Measurements from ENCODE around the gene VAV3.

Gene VAV3

GRCh38 chr1:107620753-107621152, 344.2 kb downstream of the VAV3 start:
- Mint-ChIP-seq H3K4me3 (no peak overlapping the region), H3K4me1 (peaks cover 4% of the 10 kb centered on the region), H3K36me3 (ENCODE audit: low read depth) (no peaks in the 10 kb centered on the region), H3K27ac (no peak overlapping the region), H3K27me3 (ENCODE audit: low read depth, poor library complexity) (no peaks in the 10 kb centered on the region), H3K9me3 (no peaks in the 10 kb centered on the region)
- no peak for TF ChIP-seq CTCF (IDR thresholded peaks at IDR 0.05)
- DNase-seq, result no peak

- Mint-ChIP-seq H3K36me3 (ENCODE audit: low read depth) (no peaks in the 10 kb centered on the region), H3K27me3 (ENCODE audit: low read depth, poor library complexity) (no peaks in the 10 kb centered on the region), H3K4me3 (no peak overlapping the region), H3K27ac (no peak overlapping the region), H3K9me3 (peaks cover 11% of the 10 kb centered on the region), H3K4me1 (peaks cover 4% of the 10 kb centered on the region)
- DNase-seq, result no peak
- no peak for TF ChIP-seq CTCF (IDR thresholded peaks at IDR 0.05)
These were observed 346.4 kb downstream of the VAV3 start for GRCh38 chr1:107618539-107618938.

- H3K9me3 Mint-ChIP-seq, result peaks cover 16% of the 10 kb centered on the region
- H3K4me1 Mint-ChIP-seq, result peaks cover 4% of the 10 kb centered on the region
- no peak for DNase-seq
- no peaks in the 10 kb centered on the region for H3K36me3 Mint-ChIP-seq (ENCODE audit: low read depth)
- TF ChIP-seq CTCF (IDR thresholded peaks at IDR 0.05), result no peak
- no peak overlapping the region for H3K27ac Mint-ChIP-seq
- H3K27me3 Mint-ChIP-seq (ENCODE audit: low read depth, poor library complexity), result no peaks in the 10 kb centered on the region
- no peak overlapping the region for H3K4me3 Mint-ChIP-seq
These were observed 347.1 kb downstream of the VAV3 start for GRCh38 chr1:107617921-107618320.

- H3K4me3 Mint-ChIP-seq, result no peak overlapping the region
- H3K36me3 Mint-ChIP-seq (ENCODE audit: low read depth), result peaks cover 4% of the 10 kb centered on the region
- DNase-seq, result no peak
- TF ChIP-seq CTCF (IDR thresholded peaks at IDR 0.05), result no peak
- no peak overlapping the region for H3K27ac Mint-ChIP-seq
- peaks cover 4% of the 10 kb centered on the region for H3K4me1 Mint-ChIP-seq
- no peaks in the 10 kb centered on the region for H3K27me3 Mint-ChIP-seq (ENCODE audit: low read depth, poor library complexity)
- H3K9me3 Mint-ChIP-seq, result peaks cover 20% of the 10 kb centered on the region
These were observed 347.5 kb downstream of the VAV3 start for GRCh38 chr1:107617456-107617855.

- Mint-ChIP-seq H3K9me3 (peaks cover 15% of the 10 kb centered on the region), H3K4me3 (no peak overlapping the region), H3K27ac (no peak overlapping the region), H3K27me3 (ENCODE audit: low read depth, poor library complexity) (no peaks in the 10 kb centered on the region), H3K4me1 (no peaks in the 10 kb centered on the region), H3K36me3 (ENCODE audit: low read depth) (peaks cover 11% of the 10 kb centered on the region)
- TF ChIP-seq CTCF (IDR thresholded peaks at IDR 0.05), result no peak
- no peak for DNase-seq
These were observed 355.2 kb downstream of the VAV3 start for GRCh38 chr1:107609808-107610207.

- Mint-ChIP-seq H3K9me3 (no peaks in the 10 kb centered on the region), H3K4me1 (no peaks in the 10 kb centered on the region), H3K36me3 (ENCODE audit: low read depth) (no peaks in the 10 kb centered on the region), H3K27me3 (ENCODE audit: low read depth, poor library complexity) (no peaks in the 10 kb centered on the region), H3K27ac (no peak overlapping the region), H3K4me3 (no peak overlapping the region)
- DNase-seq, result no peak
- TF ChIP-seq CTCF (IDR thresholded peaks at IDR 0.05), result no peak
These were observed 360.2 kb downstream of the VAV3 start for GRCh38 chr1:107604825-107605224.
